Upper lobe of left lung (tissue), 6 donors: Measurements from ENCODE around the gene VSIG10. TPM values are rescaled to one million over a fixed set of nuclear protein-coding genes. Genes with fewer than 3 reads are reported as not detected.

Experiments
- ATAC-seq, 2 donors: fragments of 200-7000 bp; cut with Tn5 transposase; one replicate each; pipeline ENCODE4 v1.9.1; 2022; ENCODE audit warnings: mild to moderate bottlenecking in 2 of 2, moderate library complexity in 2 of 2; ENCODE audit not compliant: low FRiP score in 2 of 2
- DNase-seq, 2 donors: peaks; one replicate each; pipeline ENCODE4 v3.0.0-alpha.2; 2019 to 2020
- H3K27ac ChIP-seq, 4 donors: fragments of 200-600 bp; sonication (generic); one replicate each; pipeline ENCODE4 v1.5.1; 2016 to 2019
- H3K27me3 ChIP-seq, 4 donors: fragments of 200-600 bp; sonication (generic); one replicate each; pipeline ENCODE4 v1.5.1; 2017 to 2019
- H3K36me3 ChIP-seq, 4 donors: fragments of 200-600 bp; sonication (generic); one replicate each; pipeline ENCODE4 v1.5.1; 2016 to 2019
- H3K4me1 ChIP-seq, 4 donors: fragments of 200-600 bp; sonication (generic); one replicate each; pipeline ENCODE4 v1.5.1; 2018 to 2019
- H3K4me3 ChIP-seq, 4 donors: fragments of 200-600 bp; sonication (generic); one replicate each; pipeline ENCODE4 v1.5.1; 2017 to 2019; ENCODE audit warnings: mild to moderate bottlenecking in 2 of 4, moderate library complexity in 1 of 4
- H3K9me3 ChIP-seq, 4 donors: fragments of 200-600 bp; sonication (generic); one replicate each; pipeline ENCODE4 v1.5.1; 2018 to 2019
- CTCF ChIP-seq, 6 experiments: fragments of 450-650 bp in 4 of 6; fragments of 200-600 bp in 2 of 6; sonication (generic) in 2 of 6; IDR thresholded peaks; one replicate each; pipeline ENCODE4 v1.5.1; 2016 to 2019; ENCODE audit warnings: antibody characterized with exemption in 6 of 6
- EP300 ChIP-seq, 4 donors: sonication (generic); formaldehyde crosslinking; IDR thresholded peaks; one replicate each; pipeline ENCODE4 v1.5.1; 2017; ENCODE audit warnings: antibody characterized with exemption in 4 of 4, control low read depth in 2 of 4
- POLR2A ChIP-seq, 4 donors: fragments of 450-650 bp; IDR thresholded peaks; one replicate each; pipeline ENCODE4 v1.5.1; 2016 to 2017; ENCODE audit warnings: antibody characterized with exemption in 4 of 4, mild to moderate bottlenecking in 2 of 4
- POLR2AphosphoS5 ChIP-seq, 2 donors: sonication (generic); formaldehyde crosslinking; IDR thresholded peaks; one replicate each; pipeline ENCODE4 v1.5.1; 2017; ENCODE audit warnings: antibody characterized with exemption in 2 of 2
- WGBS, 2 donors: methylation state at CpG; one replicate each; pipeline ENCODE4 v1.1.5; 2017 to 2018; 5-methylcytosine and 5-hydroxymethylcytosine counted together
- small RNA-seq, 4 donors: library from RNA; depleted of rRNA; stranded (forward); fragments of <200 nt; gene quantifications; one replicate each; pipeline ENCODE3, GENCODE V24; 2016
- total RNA-seq, 6 donors: library from RNA; depleted of rRNA in 4 of 6; stranded (reverse); fragments of >200 nt in 4 of 6; gene quantifications; one replicate each; pipeline versions ENCODE4 v1.1.0 to v1.2.1, GENCODE V29; 2016 to 2021
- donor health status: DM: no; HTN: no; CAD: no; lungs with moderate emphysema.
- donor health status: DM: no; HTN: yes; CAD: no; lungs with severe emphysema.

Gene VSIG10
- total RNA-seq, 6 donors from 2014 or later, result 44.1 to 157 (median 72.8) TPM

DNA sequence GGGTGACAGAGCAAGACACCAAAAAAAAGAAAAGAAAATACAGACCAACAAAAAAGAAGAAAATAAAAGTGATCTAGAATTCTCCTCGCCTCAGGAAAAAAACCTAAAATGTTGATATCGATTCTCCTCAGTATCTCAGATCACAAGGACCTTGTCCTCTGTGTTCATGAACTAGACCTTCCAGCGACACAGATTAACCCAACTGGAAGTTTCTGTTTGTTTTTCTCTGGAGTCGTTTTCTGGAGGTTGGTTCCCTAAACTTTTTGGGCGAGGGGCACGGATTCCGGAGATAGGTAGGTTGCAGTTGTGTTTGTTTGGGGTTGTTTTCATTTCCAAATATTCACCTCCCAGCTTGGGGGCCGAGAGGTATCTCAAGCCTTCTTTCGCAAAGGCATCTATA lies 87.9 kb downstream of the VSIG10 start:
- no peak for TF ChIP-seq CTCF (IDR thresholded peaks at IDR 0.05)
- TF ChIP-seq POLR2AphosphoS5 (IDR thresholded peaks at IDR 0.05), result no peak
- TF ChIP-seq EP300 (IDR thresholded peaks at IDR 0.05), result no peak
- no peak for TF ChIP-seq POLR2A (IDR thresholded peaks at IDR 0.05)
- no peak for DNase-seq
- no peaks in the 10 kb centered on the region for H3K9me3 ChIP-seq
- WGBS, 2 donors, result 29 to 33% methylated on average over 9 of the region's 9 CpGs
- H3K4me3 ChIP-seq, result peak overlapping the region in 3 of 4 donors; percentile 74 to 98 (median 96)
- H3K27me3 ChIP-seq, result no peaks in the 10 kb centered on the region
- H3K36me3 ChIP-seq, result peaks cover 5 to 21% (median 11%) of the 10 kb centered on the region in 4 donors
- peaks cover 7 to 17% (median 13%) of the 10 kb centered on the region in 4 donors for H3K4me1 ChIP-seq
- ATAC-seq, result no peak
- no peak overlapping the region for H3K27ac ChIP-seq

DNA sequence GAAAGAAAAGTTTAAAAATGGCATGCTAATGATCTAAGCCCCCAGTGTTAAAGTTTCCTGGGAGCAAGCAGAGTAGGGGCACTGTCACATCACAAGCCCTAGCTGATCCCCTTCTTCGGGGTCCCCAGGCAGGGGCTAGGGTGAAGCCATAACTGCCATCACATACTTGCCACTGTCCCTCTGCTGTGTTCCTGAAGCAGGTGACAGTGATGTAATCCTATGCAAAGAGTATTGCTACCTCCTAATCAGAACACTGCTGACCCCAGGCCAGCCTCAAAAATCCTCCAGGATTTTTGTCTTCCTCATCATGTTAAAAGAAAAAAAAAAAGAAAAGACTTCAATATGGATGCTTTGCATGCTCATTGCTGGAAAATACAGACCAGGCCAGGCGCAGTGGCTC lies 88.5 kb downstream of the VSIG10 start:
- ATAC-seq (no peak), DNase-seq (no peak)
- Histone ChIP-seq H3K27me3 (no peaks in the 10 kb centered on the region), H3K4me3 (no peak overlapping the region), H3K36me3 (peaks cover 1 to 15% (median 8%) of the 10 kb centered on the region in 4 donors), H3K9me3 (no peaks in the 10 kb centered on the region), H3K27ac (no peak overlapping the region), H3K4me1 (peaks cover 7 to 17% (median 13%) of the 10 kb centered on the region in 4 donors)
- 90 to 95% methylated on average over 2 of the region's 2 CpGs for WGBS, 2 donors
- TF ChIP-seq POLR2AphosphoS5 (IDR thresholded peaks at IDR 0.05) (no peak), POLR2A (IDR thresholded peaks at IDR 0.05) (no peak), CTCF (IDR thresholded peaks at IDR 0.05) (no peak), EP300 (IDR thresholded peaks at IDR 0.05) (no peak)

Small RNA genes within 50 kb of the gene (small RNA-seq; reads per million reads assigned to genes)
- gene AC131159.1, result 0 reads per million in 4 donors

Other genes with a start within 250 kb of the VSIG10 start
- gene KSR2, start 135.0 kb downstream of the VSIG10 start, total RNA-seq, result 1 to 10 TPM in 2 of 6 donors, under 1 TPM in 4; 0.30 to 3.2 (median 0.85) TPM
- 10 to 100 TPM in 1 of 6 donors, 1 to 10 TPM in 5; 5.0 to 10.5 (median 7.1) TPM for gene RFC5, start 87.3 kb downstream of the VSIG10 start, total RNA-seq
- gene WSB2, start 42.8 kb downstream of the VSIG10 start, total RNA-seq, result 100 to 1,000 TPM in 1 of 6 donors, 10 to 100 TPM in 5; 46.1 to 112 (median 90.3) TPM
- gene PEBP1, start 32.1 kb upstream of the VSIG10 start, total RNA-seq, result 100 to 1,000 TPM in 5 of 6 donors, 10 to 100 TPM in 1; 92.2 to 432 (median 214) TPM